Amniotic stem cell (primary cell): Measurements from ENCODE around the gene MTHFR.

Source experiments
- DNase-seq: peaks from one replicate; lab custom pipeline; 2025; lab: John Stamatoyannopoulos, UW

Gene MTHFR

DNA sequence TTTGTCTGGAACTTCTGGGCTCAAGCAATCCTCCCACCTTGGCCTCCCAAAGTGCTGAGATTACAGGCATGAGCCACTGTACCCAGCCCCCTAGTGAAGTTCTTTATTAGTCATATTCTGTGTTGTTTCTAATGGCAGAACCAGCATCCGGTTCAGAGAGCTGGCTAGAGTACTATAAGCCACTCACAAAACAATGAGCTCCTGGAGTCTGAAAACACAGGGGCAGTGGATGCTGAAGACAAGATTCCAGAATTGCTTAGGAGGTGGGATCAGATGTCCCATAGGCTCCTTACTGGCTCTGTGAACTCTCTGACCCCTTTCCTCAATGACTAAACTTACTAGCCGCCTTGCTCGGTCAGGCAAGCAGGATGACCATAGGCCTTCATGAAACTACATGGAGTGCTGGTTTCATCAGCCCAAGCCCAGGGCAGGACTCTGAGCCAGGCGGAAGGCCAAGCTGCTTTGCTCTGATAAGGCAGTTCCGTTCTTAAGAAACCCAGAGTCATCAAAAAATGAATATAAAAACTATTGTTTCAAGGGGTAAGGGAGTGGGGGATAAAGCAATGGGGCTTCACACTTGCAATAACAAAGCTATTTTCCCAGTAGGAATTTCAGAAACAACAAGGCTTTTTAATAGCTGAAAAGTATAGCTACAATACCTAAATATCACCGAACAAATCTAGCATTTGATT, 8.1 kb downstream of the MTHFR start:
- DNase-seq = no peak

GRCh38 chr1:11796036-11796828, 9.5 kb downstream of the MTHFR start:
- DNase-seq = no peak

DNA sequence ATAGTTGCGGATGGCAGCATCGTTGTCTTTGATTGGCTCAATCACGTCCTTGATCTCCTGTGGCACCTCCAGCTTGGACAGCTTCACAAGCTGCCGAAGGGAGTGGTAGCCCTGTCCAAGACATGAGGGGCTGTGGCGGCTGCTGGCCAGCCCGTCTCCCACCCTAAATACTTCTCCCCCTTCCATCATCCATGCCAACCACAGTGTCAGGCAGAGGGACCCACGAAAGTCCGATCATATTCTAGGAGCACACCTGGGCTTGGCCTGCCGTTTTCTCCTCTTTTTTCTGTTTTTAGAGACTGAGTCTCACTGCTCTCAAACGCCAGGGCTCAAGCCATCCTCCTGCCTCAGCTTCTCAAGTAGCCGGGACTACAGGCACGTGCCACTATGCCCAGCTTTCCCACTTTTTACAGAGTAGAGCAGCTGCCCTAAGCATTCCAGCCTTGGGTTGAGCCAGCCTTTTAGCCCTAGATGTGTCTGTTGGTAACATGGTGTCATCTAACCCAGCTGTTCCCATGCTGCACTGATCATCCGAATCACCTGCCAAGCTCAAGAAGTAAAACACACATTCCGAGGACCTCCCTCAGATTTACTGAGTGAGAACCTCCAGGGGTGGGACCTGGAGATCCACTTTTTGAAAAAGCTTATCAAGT, 10.4 kb downstream of the MTHFR start:
- no peak for DNase-seq

- DNase-seq = no peak
Observed at GRCh38 chr1:11794446-11795237, 11.1 kb downstream of the MTHFR start.

GRCh38 chr1:11793819-11794218, 11.9 kb downstream of the MTHFR start:
- DNase-seq = no peak

GRCh38 chr1:11792106-11792505, 13.7 kb downstream of the MTHFR start:
- no peak for DNase-seq

GRCh38 chr1:11790880-11791715, 14.7 kb downstream of the MTHFR start:
- DNase-seq = no peak

DNA sequence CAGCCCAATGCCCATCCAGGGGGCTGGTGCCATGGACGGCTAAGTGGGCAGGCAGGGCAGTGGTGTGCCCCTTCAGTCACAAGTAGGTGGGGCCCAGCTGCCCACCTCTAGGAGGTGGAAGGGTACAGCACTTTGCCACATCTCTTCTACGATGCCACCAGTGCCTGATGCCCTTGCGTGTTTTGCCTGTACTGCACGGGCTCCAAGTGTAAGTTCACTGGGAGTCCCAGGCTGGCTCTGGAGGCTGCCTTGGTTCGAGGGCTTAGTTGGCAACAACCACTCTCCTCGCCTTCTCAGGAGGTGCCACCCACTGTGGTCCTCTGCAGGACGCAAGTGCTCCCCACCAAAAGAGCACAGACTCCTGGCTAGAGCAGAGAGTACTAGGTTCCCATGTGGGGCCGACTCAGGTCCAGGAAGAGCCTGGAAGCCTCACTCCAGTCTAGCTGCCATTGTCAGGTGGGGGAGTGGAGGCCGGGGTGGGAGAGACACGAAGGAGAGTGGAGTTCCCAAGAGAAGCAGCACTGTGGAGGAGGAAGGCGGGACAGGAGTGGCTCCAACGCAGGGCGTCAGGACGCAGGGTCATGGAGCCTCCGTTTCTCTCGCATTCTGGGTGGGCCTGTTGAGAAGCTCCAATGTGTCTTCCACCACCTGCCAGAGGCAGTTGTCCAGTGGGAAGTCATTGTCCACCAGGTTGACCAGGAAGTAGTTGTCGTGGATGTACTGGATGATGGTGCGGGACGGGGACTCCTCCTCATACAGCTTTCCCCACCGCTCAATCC, 15.5 kb downstream of the MTHFR start:
- DNase-seq = no peak

DNA sequence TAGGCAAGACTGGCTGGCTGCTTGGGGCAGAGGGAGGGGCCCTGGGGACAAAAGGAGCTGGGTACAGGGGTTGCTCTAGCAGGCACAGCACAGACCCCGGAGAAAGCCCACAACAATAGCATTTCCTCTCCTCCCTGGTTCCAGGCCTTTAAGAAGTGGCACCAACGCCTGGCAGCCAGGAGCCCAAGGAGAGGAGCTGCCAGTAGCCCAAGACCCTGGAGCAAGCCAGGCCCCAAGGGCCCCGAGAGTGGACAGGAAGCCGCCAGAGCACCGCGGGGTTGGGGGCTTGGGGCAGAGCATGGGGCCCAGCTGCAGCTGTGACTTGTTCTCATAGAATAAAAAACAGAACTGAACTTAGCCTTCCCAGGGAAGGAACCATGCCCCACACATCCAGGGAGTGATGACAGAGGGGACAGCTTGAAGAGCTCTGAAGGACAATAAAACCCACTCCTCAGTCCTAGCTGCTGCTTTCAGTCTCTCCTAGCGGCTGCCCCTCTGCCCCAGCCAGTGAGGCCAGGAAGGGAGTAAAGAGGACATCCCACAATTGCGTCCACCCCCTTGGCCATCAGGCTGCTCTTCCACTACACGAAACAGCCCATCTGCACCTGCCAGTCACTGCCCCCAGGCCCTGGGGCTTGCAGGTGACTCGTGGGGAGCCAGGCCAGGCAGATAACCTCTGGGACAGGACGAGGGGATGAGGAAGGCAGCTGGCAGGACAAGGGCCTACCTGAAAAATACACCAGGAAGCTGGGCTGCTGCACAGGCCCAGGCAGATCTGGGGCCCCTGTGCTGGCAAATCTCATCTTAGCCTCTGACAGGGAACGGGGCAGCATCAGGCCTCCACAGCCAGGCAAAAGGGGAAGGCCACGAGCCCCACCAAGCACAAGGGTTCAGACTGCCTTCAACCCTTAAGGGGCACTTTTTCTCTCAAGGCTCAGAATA, 16.4 kb downstream of the MTHFR start:
- DNase-seq = no peak

DNA sequence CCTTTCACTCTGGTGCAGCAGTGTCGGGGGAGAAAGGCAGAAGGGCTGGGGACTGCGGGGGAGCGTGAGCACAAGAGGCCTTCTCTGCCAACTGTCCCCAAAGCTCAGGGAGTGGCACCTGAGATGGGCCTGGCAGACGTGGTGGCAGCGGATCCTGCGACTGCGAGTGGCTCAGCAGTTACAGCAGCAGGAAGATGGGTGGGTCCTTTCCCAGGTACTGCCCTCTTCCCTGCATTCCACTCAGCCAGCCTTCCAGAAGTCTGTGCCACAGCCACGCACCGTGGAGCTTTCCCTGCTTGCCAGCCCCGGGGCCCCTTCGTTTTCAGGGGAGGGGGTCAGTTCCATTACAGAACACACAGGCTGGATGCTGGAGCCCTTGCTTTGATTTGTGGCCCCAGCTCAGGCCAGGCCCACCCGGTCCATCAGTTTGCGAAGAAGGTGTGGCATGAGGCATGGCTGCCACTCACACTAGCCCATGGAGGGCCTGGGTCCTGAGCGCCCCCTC, 17.2 kb downstream of the MTHFR start:
- no peak for DNase-seq

DNA sequence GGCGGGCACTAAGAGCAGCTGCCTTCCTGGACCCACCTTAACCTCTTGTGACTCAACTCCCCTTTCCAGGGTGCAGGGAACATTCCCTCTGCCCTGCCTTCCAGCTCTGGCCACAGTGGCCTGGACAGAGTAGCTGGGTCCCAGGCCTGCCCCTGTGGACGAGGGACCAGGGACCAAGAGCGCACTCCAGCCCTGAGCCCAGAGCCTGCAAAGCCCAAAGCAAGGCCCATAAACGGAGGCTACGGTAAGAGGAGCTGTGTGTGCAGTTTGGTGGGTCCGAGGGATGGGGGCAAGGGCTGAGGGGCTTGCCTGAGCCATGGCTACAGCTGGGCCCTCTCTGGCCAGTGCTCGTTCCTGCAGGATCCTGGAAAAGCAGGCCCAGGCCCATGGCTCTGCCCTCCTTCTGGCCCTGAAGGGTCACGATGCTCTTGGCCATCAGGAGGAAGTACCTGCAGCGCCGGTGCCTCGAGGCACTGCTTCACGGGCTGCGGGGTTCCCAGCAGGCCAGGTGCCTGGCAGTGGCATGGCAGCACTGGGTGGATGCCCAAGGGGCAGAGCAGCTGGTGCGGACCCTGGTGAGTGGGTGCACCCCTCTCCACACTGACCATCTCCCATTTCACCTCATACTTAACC, 17.8 kb downstream of the MTHFR start:
- no peak for DNase-seq

- DNase-seq = no peak
Observed at GRCh38 chr1:11787251-11787803, 18.4 kb downstream of the MTHFR start.

DNA sequence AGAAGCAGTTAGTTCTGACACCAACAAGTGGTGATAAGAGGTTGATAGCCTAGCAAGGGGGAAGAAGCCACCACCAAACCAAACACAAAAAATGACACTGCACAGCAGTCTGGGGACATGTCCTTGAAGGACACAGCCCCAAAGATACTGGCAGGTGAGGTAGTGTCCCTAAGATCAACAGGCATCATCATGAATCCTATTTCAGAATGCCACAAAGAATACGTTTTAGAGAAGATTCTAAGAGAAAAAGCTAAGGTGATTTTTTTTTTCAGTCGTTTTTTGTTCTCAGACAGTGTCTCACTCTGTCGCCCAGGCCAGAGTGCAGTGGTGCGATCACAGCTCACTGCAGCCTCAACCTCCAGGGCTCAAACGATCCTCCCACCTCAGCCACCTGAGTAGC, 19.6 kb downstream of the MTHFR start:
- no peak for DNase-seq

GRCh38 chr1:11784993-11785769, 20.6 kb downstream of the MTHFR start:
- DNase-seq = no peak

DNA sequence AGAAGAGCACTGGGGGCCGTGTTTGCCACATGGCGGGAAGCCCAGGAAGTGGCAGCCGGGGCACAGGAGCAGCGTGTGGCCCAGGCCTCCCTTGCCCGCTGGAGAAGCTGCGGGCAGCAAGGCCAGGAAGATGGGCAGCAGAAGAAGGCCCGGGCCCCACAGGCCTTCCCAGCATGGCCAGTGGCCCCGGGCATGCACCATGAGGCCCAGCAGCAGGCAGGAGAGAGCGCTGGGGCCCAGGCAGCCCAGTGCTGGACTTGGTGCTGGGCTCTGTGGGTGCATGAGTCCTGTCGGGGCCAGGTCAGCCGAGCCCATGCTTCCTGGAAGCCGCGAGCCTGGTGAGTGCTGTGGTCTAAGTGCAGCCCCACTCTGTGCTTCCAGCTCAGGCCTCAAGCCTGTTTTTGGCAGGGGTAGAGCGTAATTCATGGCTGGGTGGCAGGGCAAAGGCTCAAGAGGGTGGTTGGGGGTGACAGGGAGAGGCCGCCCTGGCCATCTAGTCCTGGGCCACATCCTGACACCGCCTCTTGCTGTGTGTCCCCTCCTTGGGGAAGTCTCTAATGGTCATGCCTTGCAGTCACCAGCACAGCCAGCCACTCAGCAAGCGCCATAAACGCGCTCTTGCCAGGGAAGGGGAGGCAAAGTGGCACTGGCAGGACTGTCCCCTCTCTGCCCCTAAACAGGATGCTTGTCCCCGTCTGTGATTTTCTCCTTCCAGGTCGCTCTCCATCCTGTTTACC, 21.3 kb downstream of the MTHFR start:
- DNase-seq = no peak

DNA sequence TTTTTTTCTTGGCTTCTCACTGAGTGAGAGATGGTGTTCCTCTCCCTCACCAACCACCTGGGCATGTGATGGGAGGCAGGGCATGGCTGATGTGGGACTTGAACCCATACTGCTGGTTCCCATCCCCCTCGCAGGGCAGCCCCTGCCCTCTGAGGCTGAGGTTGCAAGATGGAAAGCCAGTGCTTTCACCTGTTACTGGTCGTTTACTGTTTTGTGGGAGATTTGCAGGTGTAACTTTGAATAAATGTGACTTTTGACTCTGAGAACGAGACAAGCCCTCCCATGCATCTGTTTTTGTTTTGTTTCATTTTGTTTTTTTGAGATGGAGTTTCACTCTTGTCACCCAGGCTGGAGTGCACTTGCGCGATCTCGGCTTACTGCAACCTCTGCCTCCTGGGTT, 22.2 kb downstream of the MTHFR start:
- DNase-seq = no peak

- no peak for DNase-seq
Observed at GRCh38 chr1:11782127-11782708, 23.5 kb downstream of the MTHFR start.
